Heart left ventricle (tissue), 16 donors: ENCODE measurements around the gene SAMD13. TPM values are rescaled to one million over a fixed set of nuclear protein-coding genes. Genes with fewer than 3 reads are reported as not detected.
"Not testable (repeated sequence)": the region's sequence is repeated elsewhere in the genome, so short reads cannot be mapped to it uniquely, and the experiment has no call there.

ENCODE experiments used
- ATAC-seq, 4 donors: fragments of 200-7000 bp; cut with Tn5 transposase; one replicate each; pipeline ENCODE4 v1.9.1; 2020 to 2022; ENCODE audit warnings: moderate library complexity in 4 of 4, mild to moderate bottlenecking in 3 of 4, moderate number of reproducible peaks in 1 of 4
- DNase-seq, 5 donors: peaks; one replicate each; pipeline ENCODE4 v3.0.0-alpha.2; 2020
- H3K27ac ChIP-seq, 12 donors: fragments of 200-600 bp; sonication (generic) in 4 of 12; one replicate each; pipeline versions ENCODE4 v1.5.0 to v1.8.0; 2016 to 2022; ENCODE audit warnings: mild to moderate bottlenecking in 2 of 12
- H3K27me3 ChIP-seq, 9 donors: fragments of 200-600 bp; sonication (generic) in 2 of 9; one replicate each; pipeline versions ENCODE4 v1.5.1 to v1.8.0; 2016 to 2022; ENCODE audit warnings: mild to moderate bottlenecking in 3 of 9
- H3K36me3 ChIP-seq, 9 donors: fragments of 200-600 bp; sonication (generic) in 2 of 9; one replicate each; pipeline versions ENCODE4 v1.5.0 to v1.8.0; 2018 to 2022; ENCODE audit warnings: mild to moderate bottlenecking in 2 of 9
- H3K4me1 ChIP-seq, 12 donors: fragments of 200-600 bp; sonication (generic) in 4 of 12; one replicate each; pipeline versions ENCODE4 v1.5.0 to v1.8.0; 2016 to 2022; ENCODE audit warnings: mild to moderate bottlenecking in 3 of 12
- H3K4me3 ChIP-seq, 12 donors: fragments of 200-600 bp; sonication (generic) in 4 of 12; one replicate each; pipeline versions ENCODE4 v1.5.0 to v1.8.0; 2017 to 2022; ENCODE audit warnings: mild to moderate bottlenecking in 9 of 12, moderate library complexity in 4 of 12
- H3K9me3 ChIP-seq, 12 donors: fragments of 200-600 bp; sonication (generic) in 4 of 12; one replicate each; pipeline versions ENCODE4 v1.5.0 to v1.8.0; 2016 to 2022; ENCODE audit warnings: mild to moderate bottlenecking in 1 of 12
- CTCF ChIP-seq, 12 donors: fragments of 200-600 bp; sonication (generic) in 4 of 12; IDR thresholded peaks; one replicate each; pipeline versions ENCODE4 v1.5.0 to v1.8.0; 2018 to 2022; ENCODE audit warnings: antibody characterized with exemption in 12 of 12, mild to moderate bottlenecking in 5 of 12
- POLR2A ChIP-seq, 2 donors: fragments of 450-650 bp; IDR thresholded peaks; one replicate each; pipeline ENCODE4 v1.6.1; 2017; ENCODE audit warnings: antibody characterized with exemption in 2 of 2, mild to moderate bottlenecking in 2 of 2, moderate library complexity in 2 of 2
- WGBS, 4 donors: extraction: QIAGEN DNeasy Blood & Tissue Kit in 2 of 4; methylation state at CpG; one replicate each; pipeline versions ENCODE4 v1.1.5 to v1.1.7; 2013 to 2018; 5-methylcytosine and 5-hydroxymethylcytosine counted together
- intact Hi-C, 10 donors: fragments of 100-400 bp; cut with DNase I; formaldehyde crosslinking; loops; one replicate each; pipeline versions ENCODE4 v1.11.1 to v1.14.2; 2022
- polyA plus RNA-seq, 2 donors: library from polyadenylated mRNA; stranded (reverse); fragments of 200-250 nt; gene quantifications; one replicate each; pipeline ENCODE4 v1.2.3, GENCODE V29; 2013
- total RNA-seq, 9 donors: library from RNA; depleted of rRNA in 2 of 9; stranded (reverse); fragments of >200 nt in 2 of 9; fragmentation: NEBNext Ultra II Directional in 3 of 9; extraction: Animal tissue kit (Norgen Biotek cat#: 25700) in 3 of 9; gene quantifications; one replicate each; pipeline versions ENCODE4 v1.1.0 to v1.2.4, GENCODE V29; 2016 to 2023
- donor health status: ischemic (EF 13 %, LVEDD 7.1; RV severe dilation, severe dysfunction).
- donor health status: healthy with polysubstance abuse.
- donor health status: DM: no; HTN: yes; CAD: no.
- donor health status: DM: no; HTN: no; CAD: no.
- donor health status: ischemic (EF 25% LVEDD 6.9; RV normal size, moderate dysfunction).
- donor health status: ischemic (EF 25% LVEDD 5.7; RV mildly dilated, moderate dysfunction).
- donor health status: healthy.
- donor health status: DM: yes; HTN: yes; CAD: no.
- donor health status: ischemic (EF 35%, LVEDD 5.7; RV mildly dilated, moderate dysfunction).
- donor health status: nonischemic (EF 11% LVEDD 7.7; RV severe dilation, severe dysfunction).
- donor health status: DM: yes; HTN: yes; CAD: no.
- donor health status: PGD.
- donor health status: ischemic (EF 29% LVEDD 5.4; RV normal size, mild dysfunction).
- donor health status: nonischemic (EF 23%, LVEDD 6.1; RV moderate dilation, normal function).

SAMD13 gene
- total and polyA plus RNA-seq, 11 donors, result 0.40 to 3.0 (median 1.5) TPM; not detected in 1

GRCh38 chr1:84280912-84281311 is 20.6 kb upstream of the SAMD13 start:
- H3K9me3 ChIP-seq, result no peaks in the 10 kb centered on the region
- no peak overlapping the region for H3K27ac ChIP-seq
- H3K4me1 ChIP-seq, result no peaks in the 10 kb centered on the region
- DNase-seq (no peak), ATAC-seq (no peak)
- no peaks in the 10 kb centered on the region for H3K27me3 ChIP-seq
- intact Hi-C loops, result no loop called here
- TF ChIP-seq CTCF (IDR thresholded peaks at IDR 0.05) (no peak), POLR2A (IDR thresholded peaks at IDR 0.05) (no peak)
- H3K4me3 ChIP-seq, result no peak overlapping the region
- H3K36me3 ChIP-seq, result no peaks in the 10 kb centered on the region

- no peak for DNase-seq
- intact Hi-C loops, result no loop called here
- Histone ChIP-seq H3K27me3 (no peaks in the 10 kb centered on the region), H3K9me3 (peaks cover 0 to 15% (median 8%) of the 10 kb centered on the region in 12 donors), H3K4me3 (no peak overlapping the region), H3K36me3 (no peaks in the 10 kb centered on the region), H3K27ac (no peak overlapping the region), H3K4me1 (no peaks in the 10 kb centered on the region)
- 92 to 100% (median 97%) methylated on average over 1 of the region's 1 CpG for WGBS, 4 donors
- no peak for ATAC-seq
- TF ChIP-seq POLR2A (IDR thresholded peaks at IDR 0.05) (no peak), CTCF (IDR thresholded peaks at IDR 0.05) (no peak)
Observed at GRCh38 chr1:84282780-84283333, 18.7 kb upstream of the SAMD13 start.

GRCh38 chr1:84283381-84283780 is 18.1 kb upstream of the SAMD13 start:
- WGBS, 4 donors, result 46 to 71% (median 59%) methylated on average over 1 of the region's 1 CpG
- DNase-seq (no peak), ATAC-seq (no peak)
- TF ChIP-seq POLR2A (IDR thresholded peaks at IDR 0.05) (no peak), CTCF (IDR thresholded peaks at IDR 0.05) (no peak)
- Histone ChIP-seq H3K27ac (no peak overlapping the region), H3K27me3 (no peaks in the 10 kb centered on the region), H3K9me3 (peaks cover 0 to 19% (median 10%) of the 10 kb centered on the region in 12 donors), H3K4me3 (no peak overlapping the region), H3K36me3 (no peaks in the 10 kb centered on the region), H3K4me1 (no peaks in the 10 kb centered on the region)
- intact Hi-C loops, result no loop called here

GRCh38 chr1:84286071-84286470 is 15.4 kb upstream of the SAMD13 start:
- WGBS, 4 donors, result 77 to 88% (median 82%) methylated on average over 1 of the region's 1 CpG

GRCh38 chr1:84287389-84287788 is 14.1 kb upstream of the SAMD13 start:
- H3K36me3 ChIP-seq, ATAC-seq, H3K27me3 ChIP-seq, H3K4me3 ChIP-seq, H3K4me1 ChIP-seq, intact Hi-C loops, H3K27ac ChIP-seq, DNase-seq: not testable (repeated sequence)
- WGBS, 4 donors, result 60 to 72% (median 64%) methylated on average over 3 of the region's 3 CpGs
- H3K9me3 ChIP-seq, result peaks cover 0 to 25% (median 14%) of the 10 kb centered on the region in 12 donors

More at GRCh38 chr1:84286071-84286470, 15.4 kb upstream of the SAMD13 start:
- no peak for TF ChIP-seq POLR2A (IDR thresholded peaks at IDR 0.05)
- TF ChIP-seq CTCF (IDR thresholded peaks at IDR 0.05), result no peak
- intact Hi-C loops, result no loop called here
- Histone ChIP-seq H3K4me3 (no peak overlapping the region), H3K9me3 (peaks cover 0 to 25% (median 14%) of the 10 kb centered on the region in 12 donors), H3K27ac (no peak overlapping the region), H3K36me3 (no peaks in the 10 kb centered on the region), H3K4me1 (no peaks in the 10 kb centered on the region), H3K27me3 (no peaks in the 10 kb centered on the region)
- ATAC-seq (no peak), DNase-seq (no peak)
